ENCODE results near the gene OLFM1.
"Not testable (repeated sequence)": the region's sequence is repeated elsewhere in the genome, so short reads cannot be mapped to it uniquely, and the experiment has no call there.

The OLFM1 gene

GRCh38 chr9:135149901-135150300 lies 62.4 kb downstream of the OLFM1 start:
- DNase-seq, result not testable (repeated sequence)

GRCh38 chr9:135150981-135151380 lies 63.5 kb downstream of the OLFM1 start:
- no peak for DNase-seq

DNA sequence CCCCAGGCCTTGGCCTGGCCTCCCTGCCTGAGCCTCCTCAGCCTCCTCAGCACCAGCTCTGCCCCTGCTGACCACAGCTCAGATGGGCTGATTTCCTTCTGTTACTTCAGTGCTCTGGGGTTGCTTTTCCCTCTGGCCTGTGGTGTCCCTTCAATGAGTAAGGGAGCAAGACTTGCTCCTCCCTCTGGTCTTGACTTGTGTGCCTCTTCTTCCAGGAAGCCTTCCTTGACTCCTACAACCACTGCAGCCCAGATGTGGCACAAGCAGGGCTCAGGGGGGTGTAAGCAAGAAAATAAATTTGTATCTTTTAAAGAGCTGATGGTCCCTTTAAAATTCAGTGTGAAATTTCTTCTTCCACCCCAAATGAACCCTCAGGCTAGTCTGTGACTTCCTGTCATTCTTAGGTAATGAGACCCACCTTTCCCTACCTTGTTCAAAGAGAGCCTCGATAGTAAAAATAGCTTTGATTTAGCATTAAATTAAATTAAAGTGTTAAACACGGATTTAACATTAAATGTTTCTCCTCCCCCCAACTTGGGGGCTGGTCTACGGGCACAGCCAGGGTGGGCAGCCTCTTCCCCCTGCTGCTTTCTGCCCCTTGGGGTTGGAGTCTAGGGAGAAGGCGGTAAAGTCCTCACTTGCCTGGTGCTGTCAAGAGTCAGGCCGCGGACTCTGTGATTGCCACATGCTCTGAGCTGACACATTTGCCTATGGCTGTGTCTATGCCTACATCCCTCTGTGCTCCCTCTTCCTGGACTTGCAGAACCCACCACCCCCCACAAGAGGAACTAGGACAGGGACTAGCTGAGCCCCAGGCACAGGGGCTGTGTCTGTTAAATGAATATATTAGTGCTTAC lies 64.5 kb downstream of the OLFM1 start:
- no peak for DNase-seq

DNA sequence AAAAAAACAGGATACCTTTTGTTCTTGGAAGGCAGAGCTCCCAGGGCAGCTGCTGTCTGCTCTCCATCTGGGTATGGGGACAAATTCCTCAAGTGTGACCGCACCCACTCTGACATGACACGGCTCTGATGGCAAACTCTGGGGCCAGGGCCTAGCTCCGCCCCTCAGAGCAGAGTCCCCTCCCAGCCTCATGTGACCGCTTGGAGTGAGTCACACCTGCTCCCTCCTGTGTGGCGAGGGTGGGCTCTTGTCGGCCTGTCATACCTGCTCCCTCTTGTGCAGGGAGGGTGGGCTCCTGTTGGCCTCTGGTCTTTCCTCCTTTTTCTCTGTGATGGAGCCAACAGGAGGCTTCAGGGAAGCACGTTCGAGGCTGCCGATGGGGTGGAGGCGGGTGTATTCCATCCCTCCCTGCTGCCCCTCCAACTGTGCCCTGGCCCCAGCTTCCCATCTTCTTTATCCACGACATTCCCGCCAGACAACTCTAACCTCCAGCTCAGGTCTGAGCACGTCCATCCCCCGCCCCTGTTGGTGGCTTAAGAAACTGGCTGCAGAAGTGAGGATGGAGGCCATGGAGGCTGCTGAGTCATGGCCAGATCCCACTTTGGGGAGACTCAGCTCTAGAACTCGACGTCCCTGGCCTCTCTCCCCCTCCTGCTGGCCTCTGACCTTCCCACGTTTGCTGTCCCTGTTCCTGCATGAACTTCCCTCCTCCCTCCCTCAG lies 65.3 kb downstream of the OLFM1 start:
- DNase-seq, result no peak

GRCh38 chr9:135154050-135154615 lies 66.7 kb downstream of the OLFM1 start:
- DNase-seq, result no peak

DNA sequence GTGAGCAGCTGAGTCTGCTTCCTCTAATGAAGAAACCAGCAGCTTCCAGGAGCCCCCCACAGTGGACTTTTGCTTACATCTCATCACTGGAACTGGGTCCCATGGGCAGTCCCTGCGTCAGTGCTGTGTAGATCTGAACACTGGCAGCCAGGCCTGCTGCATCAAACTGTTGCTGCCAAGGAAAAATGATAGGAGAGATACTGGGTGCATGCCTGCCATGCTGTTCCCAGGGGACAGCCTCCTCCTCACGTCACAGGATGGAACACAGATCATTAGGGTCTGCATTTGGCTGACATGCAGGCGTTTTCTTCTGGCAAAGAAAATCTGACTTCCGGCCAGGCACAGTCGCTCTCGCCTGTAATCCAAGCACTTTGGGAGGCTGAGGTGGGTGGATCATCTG lies 67.9 kb downstream of the OLFM1 start:
- no peak for DNase-seq

GRCh38 chr9:135156525-135157510 lies 69.3 kb downstream of the OLFM1 start:
- peak in 5 of 56 donors; percentile 8 to 15 (median 11) for DNase-seq

GRCh38 chr9:135157856-135158563 lies 70.5 kb downstream of the OLFM1 start:
- no peak for DNase-seq

DNA sequence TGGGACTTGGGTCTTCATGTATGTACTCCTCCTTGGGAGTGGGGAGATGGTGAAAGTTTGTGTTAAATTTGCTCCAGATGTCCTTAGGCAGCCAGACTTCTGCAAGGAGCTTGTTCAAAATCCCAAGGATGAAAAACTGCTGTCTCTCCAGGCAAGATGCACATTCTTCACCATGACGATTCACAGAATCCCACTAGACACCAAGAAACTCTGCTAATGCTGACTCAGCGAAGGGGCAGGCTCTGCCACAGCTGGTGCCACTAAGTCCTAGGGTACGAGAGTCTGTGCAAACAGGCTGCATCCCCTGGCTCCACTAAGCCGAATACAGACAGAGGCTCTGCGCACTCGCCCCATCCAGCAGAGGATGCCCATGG lies 71.1 kb downstream of the OLFM1 start:
- DNase-seq, result no peak

GRCh38 chr9:135159801-135160200 lies 72.3 kb downstream of the OLFM1 start:
- no peak for DNase-seq

DNA sequence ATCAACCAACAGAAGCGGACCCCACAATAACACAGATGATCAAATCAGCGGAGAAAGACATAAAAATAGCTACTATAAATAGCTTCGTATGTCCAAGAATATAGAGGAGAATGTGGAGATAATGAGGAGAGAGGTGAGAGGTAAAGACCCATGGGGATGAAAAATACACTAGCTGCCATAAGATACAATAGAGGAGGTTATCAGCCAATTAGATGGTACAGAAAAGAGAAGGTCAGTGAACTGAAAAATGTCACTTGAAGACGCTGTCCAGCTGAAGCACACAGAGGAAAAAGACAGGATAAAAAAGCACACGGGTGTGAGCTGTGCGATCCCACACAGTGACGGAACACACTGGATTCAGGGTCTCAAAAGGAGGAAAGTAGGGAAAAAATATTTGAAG lies 73.4 kb downstream of the OLFM1 start:
- DNase-seq, result no peak

- DNase-seq, result not testable (repeated sequence)
Observed at GRCh38 chr9:135162599-135162998, 75.1 kb downstream of the OLFM1 start.

GRCh38 chr9:135163023-135163780 lies 75.7 kb downstream of the OLFM1 start:
- DNase-seq, result no peak

DNA sequence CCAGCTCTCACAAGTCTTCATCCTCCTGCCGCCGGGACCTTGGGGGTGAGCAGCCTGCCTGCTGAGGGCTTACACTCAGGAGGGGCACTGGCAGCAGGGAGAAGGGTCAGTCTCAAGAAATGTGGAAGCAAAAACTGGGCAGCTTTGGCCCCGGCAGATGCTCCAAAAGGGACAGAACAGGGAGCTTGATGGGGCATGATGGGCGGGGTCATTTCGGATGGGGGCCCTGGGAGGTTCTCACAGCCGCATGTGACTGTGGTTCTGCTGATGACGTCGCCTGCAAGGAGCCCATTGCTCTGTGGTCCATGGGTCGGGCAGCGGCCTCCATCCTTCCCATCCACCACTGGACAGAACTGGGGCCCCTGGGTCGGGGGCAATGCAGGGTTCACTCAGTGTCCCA lies 76.6 kb downstream of the OLFM1 start:
- DNase-seq, result no peak

GRCh38 chr9:135165003-135165711 lies 77.7 kb downstream of the OLFM1 start:
- no peak for DNase-seq

DNA sequence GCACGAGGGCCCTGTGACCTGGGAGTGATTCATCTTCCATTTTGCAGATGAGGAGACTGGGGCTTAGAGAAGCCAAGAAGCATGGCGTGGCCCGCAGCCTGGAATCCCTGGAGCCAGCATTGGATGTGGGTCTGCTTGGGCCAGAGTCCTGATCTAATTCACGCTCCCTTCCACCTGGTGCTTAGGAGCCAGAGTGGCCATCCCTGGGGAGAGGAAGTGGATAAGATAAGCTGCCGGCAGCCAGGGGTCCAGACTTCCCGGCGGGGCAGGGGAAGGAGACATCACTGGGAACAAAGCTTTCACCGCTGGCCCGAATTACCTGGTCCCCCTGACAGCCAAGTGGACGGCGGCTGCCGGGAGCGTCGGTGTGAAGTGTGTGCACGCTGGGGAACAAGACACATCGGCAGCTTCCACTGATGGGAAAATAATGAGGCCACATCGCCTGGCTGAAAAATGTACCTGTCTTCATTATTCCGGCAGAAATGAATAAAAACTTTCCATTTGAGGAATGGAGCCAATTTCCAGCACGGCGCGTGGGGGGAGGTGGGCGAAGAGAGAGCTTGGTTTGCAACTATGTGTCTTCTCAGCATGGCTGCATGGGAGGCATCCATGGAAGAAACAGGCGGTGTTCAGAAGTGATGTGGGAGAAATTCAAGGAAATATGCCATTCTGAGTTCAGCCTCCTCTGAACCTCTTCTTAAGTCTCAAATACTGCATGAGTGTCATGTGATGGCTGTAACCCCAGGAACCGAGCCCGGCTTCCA lies 78.5 kb downstream of the OLFM1 start:
- DNase-seq, result peak in 13 of 56 donors; percentile 5 to 53 (median 22)

GRCh38 chr9:135166565-135166964 lies 79.1 kb downstream of the OLFM1 start:
- peak in 1 of 56 donors; percentile 39 for DNase-seq

DNA sequence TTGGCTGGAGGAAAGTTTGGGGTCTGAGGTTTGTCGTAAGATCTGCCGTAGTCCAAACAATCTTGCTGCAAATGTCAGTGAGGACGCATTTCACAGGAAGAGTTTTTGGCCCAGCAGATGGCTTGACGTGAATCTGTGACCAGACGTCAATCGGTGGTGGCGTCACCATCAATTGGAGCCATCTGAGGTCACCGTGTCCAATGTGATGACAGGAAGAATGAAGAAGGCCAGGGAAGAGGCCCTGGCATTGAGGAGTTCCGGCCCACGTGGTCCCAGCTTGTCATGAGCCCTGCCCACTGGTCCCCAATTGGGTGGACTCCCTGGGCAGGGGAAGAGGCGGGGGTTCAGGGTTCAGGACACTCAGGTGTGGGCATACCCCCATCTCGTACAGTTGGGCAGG lies 79.9 kb downstream of the OLFM1 start:
- no peak for DNase-seq

Data from amygdala (tissue), 56 donors.